ENCODE results near the gene ARIH1.

ARIH1 gene

GRCh38 chr15:72560458-72560857, 86.3 kb downstream of the ARIH1 start:
- H3K27ac ChIP-seq: no peak overlapping the region
- TF ChIP-seq, protein P1, sequence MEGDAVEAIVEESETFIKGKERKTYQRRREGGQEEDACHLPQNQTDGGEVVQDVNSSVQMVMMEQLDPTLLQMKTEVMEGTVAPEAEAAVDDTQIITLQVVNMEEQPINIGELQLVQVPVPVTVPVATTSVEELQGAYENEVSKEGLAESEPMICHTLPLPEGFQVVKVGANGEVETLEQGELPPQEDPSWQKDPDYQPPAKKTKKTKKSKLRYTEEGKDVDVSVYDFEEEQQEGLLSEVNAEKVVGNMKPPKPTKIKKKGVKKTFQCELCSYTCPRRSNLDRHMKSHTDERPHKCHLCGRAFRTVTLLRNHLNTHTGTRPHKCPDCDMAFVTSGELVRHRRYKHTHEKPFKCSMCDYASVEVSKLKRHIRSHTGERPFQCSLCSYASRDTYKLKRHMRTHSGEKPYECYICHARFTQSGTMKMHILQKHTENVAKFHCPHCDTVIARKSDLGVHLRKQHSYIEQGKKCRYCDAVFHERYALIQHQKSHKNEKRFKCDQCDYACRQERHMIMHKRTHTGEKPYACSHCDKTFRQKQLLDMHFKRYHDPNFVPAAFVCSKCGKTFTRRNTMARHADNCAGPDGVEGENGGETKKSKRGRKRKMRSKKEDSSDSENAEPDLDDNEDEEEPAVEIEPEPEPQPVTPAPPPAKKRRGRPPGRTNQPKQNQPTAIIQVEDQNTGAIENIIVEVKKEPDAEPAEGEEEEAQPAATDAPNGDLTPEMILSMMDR (IDR thresholded peaks at IDR 0.05): no peak
- DNase-seq (ENCODE audit: low spot score): no peak
- no peak overlapping the region for H3K4me3 ChIP-seq

DNA sequence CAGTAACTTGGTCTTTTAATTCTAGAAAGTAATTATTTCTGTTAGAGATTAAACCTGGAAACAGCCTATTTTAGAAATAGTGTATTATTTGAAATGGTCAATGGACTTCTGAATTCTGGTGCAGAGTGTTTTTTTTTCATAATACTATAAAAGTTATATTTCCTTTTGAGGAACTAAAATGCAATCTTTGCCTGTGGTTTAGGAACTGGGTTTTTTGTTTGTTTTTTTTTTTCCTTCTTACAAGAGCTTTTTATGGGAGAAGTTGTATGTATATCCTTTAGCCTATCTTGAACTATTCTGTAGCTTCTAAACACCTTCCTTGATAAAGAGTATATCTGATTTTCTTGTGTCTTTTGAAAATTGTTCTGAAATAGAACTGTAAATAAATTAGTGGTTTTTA, 88.3 kb downstream of the ARIH1 start:
- Histone ChIP-seq H3K4me3 (no peak overlapping the region), H3K27ac (no peak overlapping the region)
- TF ChIP-seq, protein P1 (IDR thresholded peaks at IDR 0.05): no peak
- no peak for DNase-seq (ENCODE audit: low spot score)

GRCh38 chr15:72562878-72563277, 88.7 kb downstream of the ARIH1 start:
- no peak for DNase-seq (ENCODE audit: low spot score)
- TF ChIP-seq, protein P1 (IDR thresholded peaks at IDR 0.05): no peak
- no peak overlapping the region for H3K27ac ChIP-seq
- H3K4me3 ChIP-seq: no peak overlapping the region

GRCh38 chr15:72564091-72564490, 90.0 kb downstream of the ARIH1 start:
- H3K4me3 ChIP-seq: no peak overlapping the region
- H3K27ac ChIP-seq: no peak overlapping the region
- TF ChIP-seq, protein P1 (IDR thresholded peaks at IDR 0.05): no peak
- DNase-seq (ENCODE audit: low spot score): no peak

- DNase-seq (ENCODE audit: low spot score): no peak
- no peak overlapping the region for H3K4me3 ChIP-seq
- TF ChIP-seq, protein P1 (IDR thresholded peaks at IDR 0.05): no peak
- H3K27ac ChIP-seq: no peak overlapping the region
Observed at GRCh38 chr15:72566973-72567372, 92.8 kb downstream of the ARIH1 start.

DNA sequence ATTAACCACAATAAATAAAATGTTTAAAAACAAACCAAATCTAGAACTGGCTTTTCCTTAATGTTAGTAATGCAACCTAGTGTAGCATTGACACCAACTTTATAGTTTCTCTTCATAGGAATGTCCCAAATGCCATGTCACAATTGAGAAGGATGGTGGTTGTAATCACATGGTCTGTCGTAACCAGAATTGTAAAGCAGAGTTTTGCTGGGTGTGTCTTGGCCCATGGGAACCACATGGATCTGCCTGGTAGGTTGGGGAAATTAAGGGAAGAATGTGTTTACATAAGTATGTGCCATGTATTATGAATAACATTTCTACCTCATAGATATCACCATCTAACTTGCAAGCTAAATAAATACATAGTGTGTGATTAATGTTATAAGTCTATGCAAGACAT, 95.9 kb downstream of the ARIH1 start:
- TF ChIP-seq, protein P1 (IDR thresholded peaks at IDR 0.05): no peak
- no peak overlapping the region for H3K27ac ChIP-seq
- no peak overlapping the region for H3K4me3 ChIP-seq
- no peak for DNase-seq (ENCODE audit: low spot score)

- Histone ChIP-seq H3K27ac (no peak overlapping the region), H3K4me3 (no peak overlapping the region)
- DNase-seq (ENCODE audit: low spot score): no peak
- TF ChIP-seq, protein P1 (IDR thresholded peaks at IDR 0.05): no peak
Observed at GRCh38 chr15:72579814-72580213, 105.7 kb downstream of the ARIH1 start.

Data from coronary artery (tissue), 2 donors.